GM21390 (cell line): ENCODE data around the gene FHAD1.

Source experiments
- ATAC-seq: cut with Tn5 transposase; IDR thresholded peaks from one replicate; pipeline ENCODE4 v1.9.1; 2021; ENCODE audit not compliant: unreplicated experiment

FHAD1 gene

DNA sequence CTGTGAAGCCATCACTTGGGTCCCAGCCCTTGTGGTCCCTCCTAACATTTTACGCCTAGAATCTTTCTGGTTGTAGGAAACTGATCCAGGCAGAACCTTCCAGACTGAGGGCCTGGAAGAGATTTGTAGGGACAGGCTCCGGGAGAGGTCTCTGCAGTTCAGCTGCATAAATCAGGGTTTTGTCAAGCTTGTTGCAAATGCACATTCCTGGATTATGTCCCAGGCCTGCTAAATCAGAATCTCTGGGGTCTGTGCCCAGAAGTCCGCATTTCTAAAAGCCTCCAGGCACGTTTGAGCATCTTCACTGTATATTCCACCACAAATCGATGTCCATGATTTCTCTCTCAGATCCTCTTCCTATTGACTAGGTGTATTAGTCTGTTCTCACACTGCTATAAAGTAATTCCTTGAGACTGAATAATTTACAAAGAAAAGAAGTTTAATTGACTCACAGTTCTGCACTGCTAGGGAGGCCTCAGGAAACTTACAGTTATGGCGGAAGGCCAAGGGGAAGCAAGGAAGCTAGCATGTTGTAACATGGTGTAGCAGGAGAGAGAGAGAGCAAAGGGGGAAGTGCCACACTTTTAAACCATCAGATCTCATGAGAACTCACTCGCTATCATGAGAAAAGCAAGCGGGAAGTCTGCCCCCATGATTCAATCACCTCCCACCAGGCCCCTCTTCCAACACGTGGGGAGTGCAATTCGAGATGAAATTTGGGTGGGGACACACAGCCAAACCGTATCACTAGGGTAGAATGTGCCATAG is 1.2 kb upstream of the FHAD1 start:
- ATAC-seq: no peak

DNA sequence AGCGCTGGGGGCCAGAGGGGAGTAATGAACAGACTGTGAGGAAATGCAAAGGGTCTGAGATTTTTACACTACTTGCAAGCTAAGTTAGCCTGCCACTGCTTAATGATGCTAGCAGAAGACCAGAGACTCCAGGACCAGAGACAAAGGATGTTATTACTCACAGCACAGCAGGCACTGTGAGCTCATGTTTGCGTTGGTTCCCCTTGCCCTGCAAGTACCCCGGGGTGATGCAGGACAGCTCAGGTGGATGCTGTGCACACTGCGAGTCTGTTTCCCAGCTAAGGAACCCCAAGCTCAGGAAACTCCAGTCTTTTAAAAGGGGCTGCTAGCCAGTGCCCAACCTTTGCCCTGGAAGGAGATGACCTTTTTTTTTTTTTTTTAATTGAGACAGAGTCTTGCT is 1.2 kb downstream of the FHAD1 start:
- ATAC-seq: no peak

DNA sequence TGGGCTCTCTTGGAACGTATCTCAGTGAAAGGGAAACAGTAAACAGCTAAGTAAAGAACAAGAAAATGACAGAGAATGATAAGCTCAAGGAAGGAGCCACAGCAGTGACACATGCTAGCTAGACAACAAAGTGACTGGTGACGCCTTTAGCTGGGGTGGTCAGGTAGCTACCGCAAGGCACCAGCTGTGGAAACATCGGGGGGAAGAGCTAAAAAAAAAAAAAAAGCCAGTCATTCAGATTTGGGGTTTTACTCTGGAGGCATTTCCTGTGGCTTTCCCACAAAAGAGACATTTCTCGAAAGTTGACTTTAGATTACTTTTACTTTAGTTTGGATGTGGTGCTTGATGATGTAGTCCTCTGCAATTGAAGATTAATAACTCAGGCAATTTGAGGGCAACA is 2.1 kb downstream of the FHAD1 start:
- no peak for ATAC-seq

DNA sequence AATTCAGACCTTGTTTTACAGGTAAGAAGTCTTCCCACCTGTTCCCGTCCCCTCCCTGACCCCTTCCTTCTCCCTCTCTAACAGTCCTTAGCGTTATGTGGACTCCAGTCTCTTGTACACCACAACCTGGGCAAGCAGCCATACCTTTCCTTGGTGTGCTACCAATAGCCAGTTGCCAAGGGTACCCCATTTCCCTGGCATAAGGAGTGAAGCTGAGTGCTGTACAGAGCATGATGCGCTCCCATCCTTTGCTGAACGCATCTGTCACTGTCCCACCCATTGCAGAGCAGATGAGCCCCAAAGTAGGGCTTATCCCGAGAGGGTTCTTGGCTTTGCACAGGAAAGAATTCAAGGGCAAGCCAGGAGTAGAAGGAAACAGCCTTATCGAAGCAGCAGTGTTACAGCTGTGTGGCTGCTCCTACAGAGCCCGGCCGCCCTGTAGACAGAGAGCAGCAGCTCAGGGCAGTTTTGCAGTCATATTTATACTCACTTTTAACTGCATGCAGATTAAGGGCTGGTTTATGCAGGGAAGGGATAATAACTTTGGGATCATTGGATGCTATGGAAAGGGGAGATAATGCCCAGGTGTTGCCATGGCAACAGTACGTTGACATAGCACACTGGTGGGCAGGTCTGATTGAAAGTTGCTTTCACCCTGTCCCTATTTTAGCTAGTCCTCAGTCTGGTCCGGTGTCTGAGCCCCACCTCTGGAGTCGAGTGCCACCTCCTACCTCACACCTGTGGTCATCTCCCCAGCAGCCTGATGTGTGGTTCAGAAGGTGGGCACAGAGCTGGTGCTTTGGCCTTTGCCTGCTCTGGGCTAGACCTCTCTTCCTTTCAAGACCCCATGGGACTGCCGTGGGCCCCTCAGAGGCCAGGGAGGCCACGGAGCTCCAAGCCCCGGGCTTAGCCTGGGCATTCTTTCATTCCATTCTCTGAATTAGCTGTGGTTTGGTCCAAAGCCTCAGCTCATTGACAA is 5.1 kb downstream of the FHAD1 start:
- ATAC-seq: no peak

DNA sequence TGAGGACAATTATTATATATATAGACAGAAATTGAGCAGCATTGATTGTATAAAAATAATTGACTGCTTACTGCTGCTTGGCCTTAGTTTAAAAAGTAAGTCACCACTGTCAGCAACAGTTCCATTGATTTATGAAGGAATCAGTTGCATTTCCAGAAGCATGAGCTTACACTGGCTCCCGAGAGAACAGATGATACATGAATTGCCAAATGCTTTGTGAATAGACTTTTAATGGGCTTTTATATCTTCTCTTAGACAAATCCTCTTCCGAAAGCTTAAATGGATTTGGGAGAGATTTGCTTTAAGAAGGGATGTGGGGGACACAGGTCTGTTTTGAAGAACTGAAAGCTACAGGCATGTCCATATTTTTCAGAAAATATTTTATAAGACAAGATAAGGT is 7.5 kb downstream of the FHAD1 start:
- no peak for ATAC-seq

DNA sequence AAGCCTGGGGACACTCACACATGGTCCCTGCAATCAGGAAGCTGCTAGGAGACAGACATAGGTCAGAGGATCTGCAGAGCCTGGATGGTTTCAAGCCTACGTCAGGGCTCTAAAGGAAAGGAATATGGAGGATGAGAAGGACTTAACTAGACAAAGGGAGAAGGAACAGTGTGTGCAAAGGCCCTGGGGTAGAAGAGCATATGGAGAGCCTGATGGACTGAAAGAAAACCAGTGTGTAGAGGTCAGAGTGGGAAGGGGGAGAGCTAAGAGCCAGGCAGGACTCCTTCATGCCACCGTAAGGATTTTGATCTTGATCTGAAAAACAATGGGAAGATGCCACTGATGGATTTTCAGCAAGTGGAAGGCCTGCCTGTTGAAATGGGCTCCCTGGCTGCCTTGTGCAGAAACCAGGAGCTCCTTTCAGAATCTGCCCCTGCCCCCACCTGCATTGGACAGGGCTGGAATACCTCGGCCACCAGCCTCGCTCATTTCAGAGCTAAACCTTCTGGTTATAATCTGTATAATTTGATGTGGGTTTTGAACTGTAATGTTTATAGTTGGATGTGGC is 8.6 kb downstream of the FHAD1 start:
- no peak for ATAC-seq

DNA sequence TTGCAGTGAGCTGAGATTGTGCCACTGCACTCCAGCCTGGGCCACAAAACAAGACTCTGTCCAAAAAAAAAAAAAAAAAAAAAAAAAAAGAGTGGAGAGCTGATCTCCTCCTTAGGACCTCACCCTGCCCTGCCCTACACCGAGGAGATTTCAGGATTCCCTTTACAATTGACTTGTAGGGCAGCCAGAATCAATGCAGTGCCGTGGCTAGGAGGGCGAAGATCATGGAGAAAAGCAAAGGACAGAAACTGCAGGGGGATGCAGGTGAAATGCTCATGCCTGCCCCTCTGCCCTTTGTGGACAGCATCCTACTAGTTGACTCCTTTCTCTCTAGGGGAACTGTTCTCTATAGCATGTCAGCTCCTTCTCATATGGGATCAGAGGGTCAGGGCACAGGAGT is 9.6 kb downstream of the FHAD1 start:
- no peak for ATAC-seq

DNA sequence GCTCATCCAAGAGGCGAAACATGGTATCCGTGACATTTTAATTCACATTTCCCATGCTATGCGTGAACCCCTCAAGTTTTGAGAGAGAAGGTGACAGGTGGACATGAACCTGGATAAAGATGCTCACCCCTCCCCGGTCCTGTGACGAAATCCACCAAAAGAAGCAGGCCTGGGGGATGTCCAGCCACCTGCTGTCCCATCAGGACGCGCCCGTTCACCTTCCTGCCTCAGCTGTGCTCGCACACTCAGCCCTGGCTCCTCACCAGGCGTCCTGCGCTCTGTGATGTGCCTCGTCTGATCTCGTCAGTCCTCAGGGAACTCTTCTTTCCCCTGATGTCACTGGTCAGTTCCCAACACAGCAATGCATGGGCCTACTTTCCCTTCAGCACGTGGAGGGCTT is 10.3 kb downstream of the FHAD1 start:
- no peak for ATAC-seq

DNA sequence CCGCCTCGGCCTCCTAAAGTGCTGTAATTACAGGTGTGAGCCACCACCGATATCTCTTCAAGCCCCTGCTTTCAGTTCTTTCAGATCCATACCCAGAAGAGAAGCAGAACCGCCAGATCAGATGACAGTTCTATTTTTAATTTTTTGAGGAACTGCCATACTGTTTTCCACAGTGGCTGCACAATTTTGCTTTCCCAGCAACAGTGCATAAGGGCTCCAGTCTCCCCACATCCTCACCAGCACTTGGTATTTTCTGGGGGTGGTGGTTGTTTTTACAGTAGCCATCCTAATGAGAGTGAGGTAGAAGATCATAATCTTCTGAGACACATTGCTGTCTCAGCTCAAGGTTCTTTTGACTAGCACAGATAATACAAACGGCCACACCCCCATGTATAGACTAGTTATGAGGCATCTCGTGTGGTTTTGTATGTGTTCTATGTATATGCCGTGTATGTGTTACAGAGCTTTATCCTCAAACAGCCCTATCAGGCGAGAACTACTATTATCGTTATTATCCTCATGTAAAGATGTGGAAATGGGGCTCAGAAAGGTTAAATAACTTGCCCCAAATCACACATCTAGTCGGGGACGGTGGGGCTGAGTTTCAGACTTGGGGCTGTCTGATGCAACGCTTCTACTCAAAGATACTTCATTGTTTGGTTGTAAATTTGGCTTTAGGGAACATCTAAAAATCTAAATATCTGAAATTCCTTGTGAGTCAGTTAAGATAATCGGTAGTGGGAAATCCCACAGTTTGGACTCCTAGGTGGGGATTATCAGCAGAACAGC is 12.0 kb downstream of the FHAD1 start:
- no peak for ATAC-seq

DNA sequence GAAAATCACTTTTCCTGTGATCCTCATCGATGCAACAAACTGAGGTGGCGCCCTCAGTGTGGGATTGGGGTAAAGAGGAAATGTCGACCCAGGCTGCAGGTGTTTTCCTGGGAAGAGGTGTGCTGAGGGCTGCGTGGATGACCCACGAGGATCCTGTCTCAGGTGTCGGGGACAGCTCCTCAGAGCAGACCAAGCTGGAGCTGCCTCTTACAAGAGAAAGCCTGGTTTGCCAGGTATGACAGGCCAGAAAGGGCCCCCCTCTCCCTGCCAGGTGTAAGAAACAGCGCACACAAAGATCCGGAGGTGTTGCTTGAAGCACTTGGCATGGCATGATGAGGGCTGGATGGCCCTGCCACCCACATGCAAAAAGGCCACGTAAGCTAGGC is 12.6 kb downstream of the FHAD1 start:
- no peak for ATAC-seq

DNA sequence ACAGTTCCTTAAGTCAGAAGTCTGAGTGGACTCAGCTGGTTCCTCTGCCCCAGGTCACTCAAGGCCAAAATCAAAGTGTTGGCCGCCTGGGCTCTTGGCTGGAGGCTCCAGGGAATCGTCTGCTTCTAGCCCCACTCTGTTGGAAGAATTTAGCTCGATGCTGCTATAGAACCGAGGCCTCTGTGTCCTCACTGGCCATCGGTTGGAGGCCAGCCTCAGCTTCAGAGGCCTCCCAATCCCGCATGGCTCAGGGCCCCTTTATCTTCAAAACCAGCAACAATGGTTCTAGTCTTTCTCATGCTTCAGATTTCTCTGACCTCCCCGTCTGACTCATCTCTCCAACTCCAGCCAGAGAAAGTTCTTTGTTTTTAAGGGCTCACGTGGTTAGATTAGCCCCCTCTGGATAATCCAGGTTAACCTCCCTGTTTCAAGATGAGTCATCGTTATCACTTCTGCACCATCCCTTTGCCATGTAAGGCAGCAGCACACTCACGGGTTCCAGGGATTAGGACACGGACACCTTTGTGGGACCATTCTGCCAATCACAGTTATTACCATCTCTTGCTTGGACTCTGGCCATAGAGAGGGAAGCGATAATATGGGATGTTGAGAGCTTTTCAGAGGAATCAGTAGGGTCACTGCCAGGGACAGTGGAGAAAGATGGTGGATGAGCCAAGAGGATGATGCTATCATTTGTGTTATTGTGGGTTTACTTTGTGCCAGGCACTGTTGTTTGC is 13.6 kb downstream of the FHAD1 start:
- no peak for ATAC-seq

DNA sequence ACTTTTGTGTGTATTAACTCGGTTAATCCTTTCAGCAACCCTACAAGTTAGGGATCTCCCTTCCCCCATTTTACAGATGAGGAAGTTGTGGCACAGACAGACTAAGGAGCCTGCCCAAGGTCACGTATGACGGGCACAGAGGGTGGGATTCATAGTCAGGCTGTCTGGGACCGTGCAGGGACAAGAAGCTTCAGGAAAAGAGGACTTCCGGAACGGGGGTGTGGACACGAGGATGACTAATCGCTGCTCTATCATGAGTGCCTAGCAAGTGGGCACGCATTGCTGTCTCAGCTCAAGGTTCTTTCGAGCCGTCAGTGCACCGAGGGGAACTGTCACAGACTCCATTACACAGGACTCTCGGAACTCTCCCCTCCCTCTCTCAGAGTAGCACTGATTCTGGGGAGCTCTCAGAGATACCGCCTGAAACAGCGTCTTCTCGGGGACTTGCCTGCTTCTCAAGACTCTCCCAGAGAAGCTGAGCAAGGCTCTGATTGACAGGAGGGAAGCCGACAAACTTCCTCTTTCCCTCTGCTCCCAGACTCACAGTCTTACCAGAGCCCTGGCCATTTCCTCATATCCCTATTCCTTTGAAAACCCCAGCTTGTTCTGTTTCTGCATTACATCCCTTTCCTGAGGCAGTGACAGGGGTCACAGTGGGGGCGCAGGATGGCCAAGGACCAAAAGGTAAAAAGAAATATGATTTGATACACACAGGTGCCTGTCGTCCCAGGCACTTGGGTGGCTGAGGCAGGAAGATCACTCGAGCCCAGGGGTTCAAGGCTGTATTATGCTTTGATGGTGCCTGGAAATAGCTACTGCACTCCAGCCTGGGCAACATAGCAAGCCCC is 14.4 kb downstream of the FHAD1 start:
- no peak for ATAC-seq

DNA sequence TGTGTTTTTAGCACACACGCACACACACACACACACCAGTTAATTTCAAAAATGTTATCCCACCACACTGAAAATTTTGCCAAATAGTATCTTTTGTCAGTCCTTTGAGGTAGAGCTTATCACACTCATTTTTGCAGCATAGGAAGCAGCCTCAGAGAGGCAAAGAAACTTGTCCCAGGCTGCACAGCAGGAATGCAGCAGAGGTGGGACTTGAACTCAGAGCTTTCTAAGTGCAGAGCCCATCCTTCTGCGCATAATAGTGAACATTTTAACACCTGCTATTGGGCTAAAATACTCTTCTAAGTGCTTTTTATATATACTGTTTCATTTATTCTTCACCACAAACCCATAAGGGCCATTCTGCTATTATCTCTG is 15.0 kb downstream of the FHAD1 start:
- no peak for ATAC-seq

DNA sequence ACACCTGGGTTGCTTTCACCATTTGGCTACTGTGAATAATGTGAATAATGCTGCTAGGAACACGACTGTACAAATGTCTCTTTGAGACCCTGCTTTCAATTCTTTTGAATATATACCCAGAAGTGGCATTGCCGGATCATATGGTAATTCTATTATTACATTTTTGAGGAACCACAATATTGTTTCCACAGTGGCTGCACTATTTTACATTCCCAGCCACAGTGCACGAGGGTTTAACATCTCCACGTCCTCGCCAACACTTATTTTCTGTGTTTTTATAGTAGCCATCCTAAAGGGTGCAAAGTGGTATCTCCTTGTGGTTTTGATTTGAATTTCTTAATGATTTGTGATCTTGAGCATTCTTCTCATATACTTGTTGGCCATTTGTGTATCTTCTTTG is 15.7 kb downstream of the FHAD1 start:
- no peak for ATAC-seq

DNA sequence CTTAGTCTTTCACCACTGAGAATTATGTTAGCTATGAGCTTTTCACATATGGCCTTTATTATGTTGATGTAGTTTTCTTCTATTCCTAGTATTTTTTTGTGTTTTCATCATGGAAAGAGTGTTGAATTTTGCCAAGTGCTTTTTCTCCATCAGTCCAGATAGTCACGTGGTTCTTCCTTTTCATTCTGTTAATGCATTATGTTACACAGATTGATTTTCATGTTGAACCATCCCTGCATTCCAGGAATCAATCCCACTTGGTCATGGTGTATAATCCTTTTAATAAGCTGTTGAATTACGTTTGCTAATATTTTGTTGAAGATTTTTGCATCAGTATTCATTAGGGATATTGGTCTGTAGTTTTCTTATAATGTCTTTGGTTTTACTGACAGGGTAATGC is 17.7 kb downstream of the FHAD1 start:
- ATAC-seq: no peak

DNA sequence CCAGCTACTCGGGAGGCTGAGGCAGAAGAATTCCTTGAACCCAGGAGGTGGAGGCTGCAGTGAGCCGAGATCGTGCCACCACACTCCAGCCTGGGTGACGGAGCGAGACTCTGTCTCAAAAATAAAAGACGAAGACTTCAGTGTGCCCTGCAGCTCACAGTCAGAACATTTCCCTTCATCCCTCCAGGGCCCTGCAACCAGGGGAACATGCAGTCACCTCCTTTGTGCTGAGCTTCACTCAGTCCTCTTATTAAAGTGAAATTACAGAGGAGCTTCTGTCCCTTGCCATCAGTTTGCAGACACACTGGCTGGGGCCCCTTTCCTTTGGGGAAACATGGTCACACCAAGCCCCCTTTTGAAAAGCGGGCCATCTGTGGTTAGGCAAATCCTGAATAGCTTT is 24.2 kb downstream of the FHAD1 start:
- no peak for ATAC-seq

DNA sequence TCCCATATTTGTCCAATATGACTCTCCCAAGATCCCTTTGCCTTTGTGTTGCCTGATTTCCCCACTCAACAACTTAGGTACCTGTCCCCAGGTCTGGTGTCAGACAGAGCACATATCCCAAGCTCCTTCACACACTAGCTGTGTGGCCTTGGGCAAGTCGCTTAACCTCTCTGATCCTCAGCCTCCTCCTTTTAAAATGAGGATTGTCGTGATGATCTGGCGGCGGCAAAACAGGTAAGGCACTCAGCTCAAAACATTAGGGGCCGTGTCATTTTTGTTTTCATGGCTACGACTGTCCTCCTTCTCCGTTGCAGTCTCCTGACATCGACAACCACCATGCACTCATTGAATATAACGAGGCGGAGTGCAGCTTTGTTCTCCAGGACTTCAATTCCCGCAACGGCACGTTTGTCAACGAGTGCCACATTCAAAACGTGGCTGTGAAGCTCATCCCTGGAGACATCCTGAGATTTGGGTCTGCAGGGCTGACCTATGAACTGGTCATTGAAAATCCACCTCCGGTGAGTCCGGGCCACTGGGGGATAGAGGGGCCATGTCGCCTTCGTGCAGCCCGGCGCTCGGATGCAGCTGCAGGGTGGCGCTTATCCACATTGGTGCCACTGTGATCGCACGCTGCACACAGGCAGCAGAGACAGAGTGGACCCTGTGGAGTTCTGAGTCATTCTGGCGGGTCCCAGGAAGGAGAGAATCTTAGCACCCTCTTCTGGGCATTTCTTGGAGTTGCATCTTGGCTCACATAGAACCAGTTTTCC is 25.2 kb downstream of the FHAD1 start:
- no peak for ATAC-seq

DNA sequence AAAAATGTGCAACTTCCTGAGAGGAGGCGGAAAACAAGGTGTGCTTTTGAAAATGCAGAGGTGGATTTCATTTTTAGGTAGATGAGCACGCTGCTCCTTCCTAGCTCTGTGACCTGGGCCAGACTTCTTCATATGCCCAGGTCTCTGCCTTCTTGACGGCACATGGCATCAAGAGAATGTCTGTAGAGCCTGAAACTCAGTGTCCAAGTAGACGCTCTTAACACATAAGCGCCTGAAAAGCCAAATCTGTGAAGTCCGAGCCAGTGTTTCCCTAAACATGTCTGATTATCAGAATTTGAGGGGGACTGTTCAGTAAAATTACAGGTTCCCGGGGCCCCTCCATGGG is 25.7 kb downstream of the FHAD1 start:
- no peak for ATAC-seq

DNA sequence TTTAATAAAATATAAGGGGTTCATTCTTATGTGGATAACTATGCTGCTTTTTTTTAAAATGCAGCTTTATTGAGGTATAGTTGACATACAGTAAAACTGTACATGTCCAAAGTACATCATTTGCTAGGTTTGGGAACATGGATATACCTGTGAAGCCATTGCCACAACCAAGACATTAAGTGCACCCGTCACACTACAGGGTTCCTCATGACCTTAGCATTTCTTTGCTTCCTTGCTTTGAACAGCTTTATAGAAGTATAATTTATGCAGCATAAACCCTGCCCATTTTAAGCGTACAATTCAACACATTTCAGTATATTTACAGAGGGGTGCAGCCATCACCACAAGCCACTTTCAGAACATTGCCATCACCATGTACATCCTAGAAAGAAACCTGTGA is 26.3 kb downstream of the FHAD1 start:
- ATAC-seq: no peak
